ENCODE data around the gene ASH1L. TPM values are rescaled to one million over a fixed set of nuclear protein-coding genes. Genes with fewer than 3 reads are reported as not detected.

Gene ASH1L
- total and polyA plus RNA-seq, 2 donors (not counting 3 experiments of a cell fraction or from before 2014, with no cell fraction given): 11.6 to 29.2 TPM

DNA sequence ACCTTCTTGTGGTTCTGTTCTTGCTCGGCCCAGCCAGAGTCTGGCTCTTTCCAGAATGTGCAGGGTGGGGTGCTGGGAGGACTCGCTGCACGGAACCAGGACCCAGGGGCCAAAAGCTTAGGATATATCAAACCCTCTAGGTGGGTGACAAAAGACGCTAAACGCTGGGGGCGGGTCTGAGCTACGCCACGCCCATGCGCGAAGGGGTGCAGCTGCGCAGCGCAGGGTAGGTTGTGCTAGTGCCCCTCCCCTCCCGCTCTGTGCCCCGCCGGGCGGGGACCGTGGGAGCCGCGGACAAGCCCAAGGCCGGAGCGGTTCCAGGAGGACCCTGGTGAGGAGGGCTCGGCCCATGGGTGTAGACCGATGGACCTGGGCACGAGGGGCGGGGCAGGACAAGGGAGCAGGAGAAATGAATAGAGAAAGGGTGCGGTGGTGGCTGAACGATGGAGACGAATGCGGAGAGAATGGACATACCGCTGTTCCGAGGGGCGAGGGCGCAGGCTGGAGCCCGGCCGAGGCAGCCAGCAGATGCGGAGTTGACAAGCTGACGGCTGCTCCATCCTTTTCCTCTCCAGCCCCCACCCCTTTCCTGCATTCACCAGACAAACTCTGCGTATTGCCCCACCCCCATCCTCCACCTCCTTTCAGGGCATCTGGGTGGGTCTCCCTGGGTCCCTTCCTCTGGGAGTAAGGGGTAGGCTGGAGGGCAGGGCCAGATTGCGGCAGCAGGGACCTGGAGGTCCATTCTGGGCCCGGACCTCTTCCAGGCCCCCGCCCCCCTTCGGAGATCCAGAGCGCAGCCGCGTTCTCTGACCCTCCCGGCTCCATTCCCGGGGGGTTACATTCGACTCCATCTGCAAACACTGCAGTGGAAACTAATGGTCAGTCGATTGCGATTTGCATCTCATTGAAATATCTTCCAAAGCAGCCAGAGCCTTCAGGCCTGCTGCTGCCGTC, 241.7 kb downstream of the ASH1L start, which contains the start of gene RUSC1:
TSS of gene RUSC1 (plus strand) at position 234 of the 957 bp plus-strand sequence. CDS start 880 bp downstream, outside the sequence.
- FAIRE-seq (peak; percentile 80), DNase-seq (ENCODE audit: low read depth, low spot score) (peak; percentile 78)
- Histone ChIP-seq H3K36me3 (ENCODE audit: control insufficient read depth in 2 of 2, extremely low read depth in 1 of 2, insufficient read depth in 2 of 2, low read length in 2 of 2) (peaks cover 17 to 20% of the 10 kb centered on the region in 2 experiments), H4K20me1 (replicated peaks; ENCODE audit: control insufficient read depth, extremely low read depth, insufficient read depth, low read length) (no peaks in the 10 kb centered on the region), H3K4me1 (ENCODE audit: control insufficient read depth, extremely low read depth, insufficient read depth, low read length) (peaks cover 41% of the 10 kb centered on the region), H3K27me3 (ENCODE audit: control insufficient read depth in 2 of 2, insufficient read depth in 2 of 2, low read length in 2 of 2) (no peaks in the 10 kb centered on the region), H2AFZ (ENCODE audit: low read depth, low read length) (no peak within 1 kb of the TSS), H3K27ac (ENCODE audit: insufficient read depth, low read depth, low read length) (no peak within 1 kb of the TSS), H3K4me2 (ENCODE audit: insufficient read depth, low read length) (peak within 1 kb of the TSS; percentile 1), H3K4me3 (replicated peaks in 1 of 3; ENCODE audit: insufficient read depth in 1 of 3, low read depth in 1 of 3, low read length in 3 of 3) (peak within 1 kb of the TSS in 2 of 3 experiments; percentile 6 to 31), H3K9ac (replicated peaks; ENCODE audit: extremely low read depth, insufficient read depth, low read length) (no peak within 1 kb of the TSS), H3K79me2 (ENCODE audit: control insufficient read depth, insufficient read depth, low read length) (no peaks in the 10 kb centered on the region), H3K9me1 (replicated peaks; ENCODE audit: control insufficient read depth, extremely low read depth, insufficient read depth, low read length) (no peaks in the 10 kb centered on the region), H3K9me3 (replicated peaks; ENCODE audit: control insufficient read depth, insufficient read depth, low read length) (no peaks in the 10 kb centered on the region)
- CTCF ChIA-PET: interaction anchor here (0.5 to 7.2 kb wide), 11 partner anchors 10 to 276 kb away, joined by 3 to 115 read pairs (median 3); partner anchors contain the start of genes CLK2 and FDPS
- intact Hi-C loops (cut with micrococcal nuclease) (loop anchor here (5.0 kb wide), 1 partner anchor 326 kb away; no protein-coding TSS in a partner anchor), dilution Hi-C loops (cut with MboI; ENCODE audit: extremely low pct_ligation_motif_present, low sequenced_read_pairs) (no loop called here)
- POLR2A ChIA-PET: interaction anchor here (0.6 to 1.4 kb wide), 5 partner anchors 9 to 70 kb away, joined by 3 to 10 read pairs (median 4); partner anchors contain the start of genes CLK2 and FDPS
- BruUV-seq (replicated peaks): no TSS peak
- peak; percentile 80 for TF ChIP-seq POLR2AphosphoS5 (IDR thresholded peaks at IDR 0.05; ENCODE audit: insufficient read depth, low read depth, low read length)
- TF ChIP-seq FOS (IDR thresholded peaks at IDR 0.05; ENCODE audit: borderline replicate concordance, insufficient read depth, low read length): no peak
- TF ChIP-seq, protein P1, sequence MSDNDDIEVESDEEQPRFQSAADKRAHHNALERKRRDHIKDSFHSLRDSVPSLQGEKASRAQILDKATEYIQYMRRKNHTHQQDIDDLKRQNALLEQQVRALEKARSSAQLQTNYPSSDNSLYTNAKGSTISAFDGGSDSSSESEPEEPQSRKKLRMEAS (IDR thresholded peaks at IDR 0.05; ENCODE audit: insufficient read depth, insufficient read length): no peak
- no peak for TF ChIP-seq EZH2 (IDR thresholded peaks at IDR 0.05; ENCODE audit: borderline replicate concordance, low read depth, low read length, severe bottlenecking)
- peak; percentile 85 for TF ChIP-seq POLR2A (IDR thresholded peaks at IDR 0.05; ENCODE audit: low read depth, low read length)

All from endothelial cell of umbilical vein (primary cell).